ENCODE results near the gene SETD1A. TPM values are rescaled to one million over a fixed set of nuclear protein-coding genes. Genes with fewer than 3 reads are reported as not detected.

SETD1A gene
- polyA plus RNA-seq, 1 donor (not counting 4 experiments of a cell fraction or from before 2014, with no cell fraction given), result 1.1 TPM

- no peak overlapping the region for H2AFZ ChIP-seq (ENCODE audit: control insufficient read depth, low read length)
- dilution Hi-C loops (cut with MboI; ENCODE audit: extremely low pct_ligation_motif_present, low sequenced_read_pairs), result no loop called here
- no peak for FAIRE-seq
Observed at GRCh38 chr16:31025339-31025738, 67.8 kb downstream of the SETD1A start.

DNA sequence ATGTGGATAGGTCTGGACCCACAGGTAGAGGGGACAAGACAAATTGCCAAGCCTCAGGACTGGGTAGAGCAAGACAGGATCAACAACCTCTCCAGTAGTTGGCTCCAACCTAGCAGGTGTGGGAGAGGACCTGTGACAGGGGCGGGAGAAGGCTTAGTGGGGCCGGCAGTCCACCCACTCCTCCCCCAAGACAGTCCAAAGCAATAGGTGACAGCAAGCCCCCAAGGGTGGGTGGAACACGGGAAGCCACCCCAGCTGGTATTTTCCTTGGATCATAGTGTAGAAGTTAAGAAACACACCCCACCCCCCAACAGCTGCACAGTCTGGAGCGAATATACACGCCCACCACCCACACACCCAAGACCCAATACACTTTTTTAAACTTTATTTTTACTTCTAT, 71.7 kb downstream of the SETD1A start:
- H3K4me3 ChIP-seq (ENCODE audit: control insufficient read depth in 2 of 3, extremely low read depth in 1 of 3, insufficient read depth in 2 of 3, low read depth in 1 of 3, low read length in 3 of 3), result no peak overlapping the region
- peaks cover 1% of the 10 kb centered on the region for H4K20me1 ChIP-seq (ENCODE audit: control insufficient read depth, extremely low read depth, insufficient read depth, low read length)
- dilution Hi-C loops (cut with MboI; ENCODE audit: extremely low pct_ligation_motif_present, low sequenced_read_pairs), result no loop called here
- no peak for TF ChIP-seq EZH2 (IDR thresholded peaks at IDR 0.05; ENCODE audit: low read length)
- TF ChIP-seq CTCF (optimal IDR thresholded peaks at IDR 0.05 in 1 of 3, IDR thresholded peaks at IDR 0.05 in 1 of 3, conservative IDR thresholded peaks at IDR 0.05 in 1 of 3; ENCODE audit: extremely low read depth in 1 of 3, insufficient read depth in 2 of 3, low read length in 3 of 3), result no peak
- FAIRE-seq (no peak), DNase-seq (ENCODE audit: low read depth, low spot score) (no peak)
- H3K9me1 ChIP-seq (ENCODE audit: control insufficient read depth, extremely low read depth, insufficient read depth, low read length), result no peaks in the 10 kb centered on the region
- H2AFZ ChIP-seq (ENCODE audit: control insufficient read depth, low read length), result no peak overlapping the region
- H3K9me3 ChIP-seq (ENCODE audit: control insufficient read depth, low read depth, low read length), result no peaks in the 10 kb centered on the region
- no peak overlapping the region for H3K9ac ChIP-seq (ENCODE audit: control insufficient read depth, extremely low read depth, insufficient read depth, low read length)
- no peak overlapping the region for H3K4me2 ChIP-seq (ENCODE audit: control insufficient read depth, extremely low read depth, insufficient read depth, low read depth, low read length)
- H3K79me2 ChIP-seq (ENCODE audit: control insufficient read depth, insufficient read depth, low read length), result peaks cover 7% of the 10 kb centered on the region
- H3K27me3 ChIP-seq (ENCODE audit: control insufficient read depth, extremely low read depth, insufficient read depth, low read length), result no peaks in the 10 kb centered on the region
- peaks cover 7% of the 10 kb centered on the region for H3K4me1 ChIP-seq (ENCODE audit: control insufficient read depth, extremely low read depth, insufficient read depth, low read length)
- no peaks in the 10 kb centered on the region for H3K36me3 ChIP-seq (ENCODE audit: control insufficient read depth in 2 of 2, extremely low read depth in 1 of 2, insufficient read depth in 2 of 2, low read length in 2 of 2)
- no peak overlapping the region for H3K27ac ChIP-seq (ENCODE audit: control insufficient read depth, insufficient read depth, low read length)

More at GRCh38 chr16:31025339-31025738, 67.8 kb downstream of the SETD1A start:
- H3K9me3 ChIP-seq (ENCODE audit: control insufficient read depth, low read depth, low read length), result no peaks in the 10 kb centered on the region
- no peak overlapping the region for H3K4me3 ChIP-seq (ENCODE audit: control insufficient read depth in 2 of 3, extremely low read depth in 1 of 3, insufficient read depth in 2 of 3, low read depth in 1 of 3, low read length in 3 of 3)
- TF ChIP-seq EZH2 (IDR thresholded peaks at IDR 0.05; ENCODE audit: low read length), result no peak
- no peaks in the 10 kb centered on the region for H3K36me3 ChIP-seq (ENCODE audit: control insufficient read depth in 2 of 2, extremely low read depth in 1 of 2, insufficient read depth in 2 of 2, low read length in 2 of 2)
- no peak overlapping the region for H3K9ac ChIP-seq (ENCODE audit: control insufficient read depth, extremely low read depth, insufficient read depth, low read length)
- H3K27ac ChIP-seq (ENCODE audit: control insufficient read depth, insufficient read depth, low read length), result no peak overlapping the region
- H3K79me2 ChIP-seq (ENCODE audit: control insufficient read depth, insufficient read depth, low read length), result no peaks in the 10 kb centered on the region
- no peaks in the 10 kb centered on the region for H3K27me3 ChIP-seq (ENCODE audit: control insufficient read depth, extremely low read depth, insufficient read depth, low read length)
- H3K9me1 ChIP-seq (ENCODE audit: control insufficient read depth, extremely low read depth, insufficient read depth, low read length), result no peaks in the 10 kb centered on the region
- no peaks in the 10 kb centered on the region for H3K4me1 ChIP-seq (ENCODE audit: control insufficient read depth, extremely low read depth, insufficient read depth, low read length)
- DNase-seq (ENCODE audit: low read depth, low spot score), result no peak
- H4K20me1 ChIP-seq (ENCODE audit: control insufficient read depth, extremely low read depth, insufficient read depth, low read length), result no peaks in the 10 kb centered on the region
- H3K4me2 ChIP-seq (ENCODE audit: control insufficient read depth, extremely low read depth, insufficient read depth, low read depth, low read length), result no peak overlapping the region

GRCh38 chr16:31031276-31031675, 73.7 kb downstream of the SETD1A start:
- H3K9ac ChIP-seq (ENCODE audit: control insufficient read depth, extremely low read depth, insufficient read depth, low read length), result no peak overlapping the region
- H3K27ac ChIP-seq (ENCODE audit: control insufficient read depth, insufficient read depth, low read length), result no peak overlapping the region
- dilution Hi-C loops (cut with MboI; ENCODE audit: extremely low pct_ligation_motif_present, low sequenced_read_pairs), result no loop called here
- FAIRE-seq (no peak), DNase-seq (ENCODE audit: low read depth, low spot score) (no peak)
- peaks cover 13% of the 10 kb centered on the region for H3K79me2 ChIP-seq (ENCODE audit: control insufficient read depth, insufficient read depth, low read length)
- peaks cover 10% of the 10 kb centered on the region for H3K4me1 ChIP-seq (ENCODE audit: control insufficient read depth, extremely low read depth, insufficient read depth, low read length)
- H3K27me3 ChIP-seq (ENCODE audit: control insufficient read depth, extremely low read depth, insufficient read depth, low read length), result no peaks in the 10 kb centered on the region
- no peak overlapping the region for H3K4me2 ChIP-seq (ENCODE audit: control insufficient read depth, extremely low read depth, insufficient read depth, low read depth, low read length)
- peaks cover 0 to 7% of the 10 kb centered on the region in 2 experiments for H3K36me3 ChIP-seq (ENCODE audit: control insufficient read depth in 2 of 2, extremely low read depth in 1 of 2, insufficient read depth in 2 of 2, low read length in 2 of 2)
- peaks cover 2% of the 10 kb centered on the region for H4K20me1 ChIP-seq (ENCODE audit: control insufficient read depth, extremely low read depth, insufficient read depth, low read length)
- H3K9me3 ChIP-seq (ENCODE audit: control insufficient read depth, low read depth, low read length), result no peaks in the 10 kb centered on the region
- H3K4me3 ChIP-seq (ENCODE audit: control insufficient read depth in 2 of 3, extremely low read depth in 1 of 3, insufficient read depth in 2 of 3, low read depth in 1 of 3, low read length in 3 of 3), result no peak overlapping the region
- H3K9me1 ChIP-seq (ENCODE audit: control insufficient read depth, extremely low read depth, insufficient read depth, low read length), result no peaks in the 10 kb centered on the region
- TF ChIP-seq CTCF (optimal IDR thresholded peaks at IDR 0.05 in 1 of 3, IDR thresholded peaks at IDR 0.05 in 1 of 3, conservative IDR thresholded peaks at IDR 0.05 in 1 of 3; ENCODE audit: extremely low read depth in 1 of 3, insufficient read depth in 2 of 3, low read length in 3 of 3), result no peak
- no peak for TF ChIP-seq EZH2 (IDR thresholded peaks at IDR 0.05; ENCODE audit: low read length)
- H2AFZ ChIP-seq (ENCODE audit: control insufficient read depth, low read length), result no peak overlapping the region

Data from keratinocyte (primary cell).